ENCODE results near the gene SNN.

SNN gene

DNA sequence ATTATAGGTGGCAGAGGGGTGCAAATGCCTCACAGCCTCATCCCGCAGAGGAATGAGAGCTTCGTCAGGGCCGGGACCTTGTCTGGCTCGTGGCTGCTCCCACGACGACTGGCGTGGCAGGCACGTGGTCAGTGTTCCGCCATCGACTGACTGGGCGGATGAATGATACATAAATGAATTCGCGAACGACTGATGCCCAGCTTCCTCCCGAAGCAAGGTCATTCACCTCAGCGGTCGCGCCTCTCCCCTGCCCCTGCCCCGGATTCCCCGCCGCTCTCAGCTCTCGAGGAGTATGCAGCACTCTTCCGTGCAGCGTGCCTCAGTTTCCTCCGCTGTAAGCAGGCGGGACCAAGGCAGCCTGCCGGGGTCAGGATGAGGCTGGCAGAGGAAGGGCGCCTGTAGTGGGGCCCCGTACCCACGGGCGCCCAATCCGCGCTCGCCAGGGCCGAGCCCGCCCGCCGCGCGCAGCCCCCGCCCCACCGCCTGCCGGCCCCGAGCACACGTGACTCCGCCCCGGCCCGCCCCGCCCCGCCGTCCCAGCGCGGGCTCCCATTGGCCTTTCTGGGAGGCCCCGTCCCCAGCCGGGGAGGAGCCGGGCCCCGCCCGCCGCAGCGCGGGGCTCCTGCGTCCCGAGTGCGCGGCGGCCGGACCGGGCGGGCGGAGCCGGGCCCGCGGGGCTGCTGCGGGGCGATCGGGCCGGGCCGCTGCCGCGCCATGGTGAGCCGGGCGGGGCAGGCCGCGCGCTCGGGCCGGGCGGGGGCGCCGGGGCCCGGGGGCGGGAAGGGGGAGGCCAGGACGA lies at the start of gene SNN:
SNN (plus strand) TSS at position 632 of the 799 bp plus-strand sequence. CDS start 7,605 bp downstream, outside the sequence.
- DNase-seq (ENCODE audit: insufficient read length, low spot score) (peak; percentile 96), FAIRE-seq (no peak)
- no peak for TF ChIP-seq POLR2A (IDR thresholded peaks at IDR 0.05; ENCODE audit: low read depth, low read length)

GRCh38 chr16:11619327-11619851 lies 48.9 kb upstream of the SNN start:
- TF ChIP-seq POLR2A (IDR thresholded peaks at IDR 0.05; ENCODE audit: low read depth, low read length), result no peak
- DNase-seq (ENCODE audit: insufficient read length, low spot score) (no peak), FAIRE-seq (no peak)

DNA sequence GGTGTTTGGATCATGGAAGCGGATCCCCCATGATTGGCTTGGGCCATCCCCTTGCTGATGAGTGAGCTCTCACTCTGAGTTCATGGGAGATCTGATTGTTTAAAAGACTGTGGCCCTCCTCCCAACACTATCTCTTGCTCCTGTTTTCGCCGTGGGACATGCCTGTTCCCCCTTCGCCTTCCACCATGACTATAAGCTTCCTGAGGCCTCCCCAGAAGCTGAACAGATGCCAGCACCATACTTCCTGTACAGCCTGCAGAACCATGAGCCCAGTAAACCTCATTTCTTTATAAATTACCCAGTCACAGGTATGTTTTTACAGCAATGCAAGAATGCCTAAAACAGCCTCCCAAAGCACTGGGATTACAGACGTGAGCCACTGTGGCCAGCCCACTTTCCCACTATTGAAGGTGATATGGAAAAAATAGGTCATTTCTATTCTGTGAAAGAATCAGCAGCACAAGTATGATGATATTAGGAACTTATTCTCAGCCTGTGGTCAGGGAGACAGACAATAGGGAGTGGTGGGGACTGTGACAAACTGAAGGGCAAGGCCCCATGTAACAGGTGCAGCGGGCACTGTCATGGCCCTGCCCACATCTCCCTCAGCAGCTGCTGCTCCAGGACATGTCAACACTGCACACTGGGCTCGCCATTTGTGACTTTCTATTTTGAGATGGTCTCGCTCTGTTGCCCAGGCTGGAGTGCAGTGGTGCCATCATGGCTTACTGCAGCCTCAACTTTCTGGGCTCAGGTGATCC lies 47.8 kb upstream of the SNN start:
- DNase-seq (ENCODE audit: insufficient read length, low spot score), result no peak
- no peak for TF ChIP-seq POLR2A (IDR thresholded peaks at IDR 0.05; ENCODE audit: low read depth, low read length)
- FAIRE-seq, result no peak

DNA sequence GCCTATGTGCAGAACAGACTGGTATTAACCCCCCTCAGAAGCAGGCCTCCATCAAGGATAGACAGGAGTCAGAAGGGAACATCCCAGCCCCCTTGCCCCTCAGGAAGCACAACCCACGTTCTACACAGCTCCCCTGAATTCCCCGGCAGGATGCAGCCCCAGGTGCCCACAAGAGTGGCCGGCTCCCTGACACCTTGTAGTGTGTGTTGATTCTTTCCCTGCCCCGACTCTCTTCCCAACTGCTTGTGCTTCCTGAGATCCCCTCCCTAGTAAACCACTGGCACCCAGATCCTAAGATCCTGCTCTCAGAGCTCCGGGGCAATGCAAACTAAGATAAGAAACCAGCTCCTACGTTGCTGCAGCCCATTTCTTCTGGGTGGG lies 46.7 kb upstream of the SNN start:
- no peak for DNase-seq (ENCODE audit: insufficient read length, low spot score)
- FAIRE-seq, result no peak
- TF ChIP-seq POLR2A (IDR thresholded peaks at IDR 0.05; ENCODE audit: low read depth, low read length), result no peak

GRCh38 chr16:11621920-11622651 lies 46.2 kb upstream of the SNN start:
- no peak for TF ChIP-seq POLR2A (IDR thresholded peaks at IDR 0.05; ENCODE audit: low read depth, low read length)
- no peak for FAIRE-seq
- no peak for DNase-seq (ENCODE audit: insufficient read length, low spot score)

GRCh38 chr16:11624205-11624604 lies 44.0 kb upstream of the SNN start:
- DNase-seq (ENCODE audit: insufficient read length, low spot score) (no peak), FAIRE-seq (no peak)
- no peak for TF ChIP-seq POLR2A (IDR thresholded peaks at IDR 0.05; ENCODE audit: low read depth, low read length)

DNA sequence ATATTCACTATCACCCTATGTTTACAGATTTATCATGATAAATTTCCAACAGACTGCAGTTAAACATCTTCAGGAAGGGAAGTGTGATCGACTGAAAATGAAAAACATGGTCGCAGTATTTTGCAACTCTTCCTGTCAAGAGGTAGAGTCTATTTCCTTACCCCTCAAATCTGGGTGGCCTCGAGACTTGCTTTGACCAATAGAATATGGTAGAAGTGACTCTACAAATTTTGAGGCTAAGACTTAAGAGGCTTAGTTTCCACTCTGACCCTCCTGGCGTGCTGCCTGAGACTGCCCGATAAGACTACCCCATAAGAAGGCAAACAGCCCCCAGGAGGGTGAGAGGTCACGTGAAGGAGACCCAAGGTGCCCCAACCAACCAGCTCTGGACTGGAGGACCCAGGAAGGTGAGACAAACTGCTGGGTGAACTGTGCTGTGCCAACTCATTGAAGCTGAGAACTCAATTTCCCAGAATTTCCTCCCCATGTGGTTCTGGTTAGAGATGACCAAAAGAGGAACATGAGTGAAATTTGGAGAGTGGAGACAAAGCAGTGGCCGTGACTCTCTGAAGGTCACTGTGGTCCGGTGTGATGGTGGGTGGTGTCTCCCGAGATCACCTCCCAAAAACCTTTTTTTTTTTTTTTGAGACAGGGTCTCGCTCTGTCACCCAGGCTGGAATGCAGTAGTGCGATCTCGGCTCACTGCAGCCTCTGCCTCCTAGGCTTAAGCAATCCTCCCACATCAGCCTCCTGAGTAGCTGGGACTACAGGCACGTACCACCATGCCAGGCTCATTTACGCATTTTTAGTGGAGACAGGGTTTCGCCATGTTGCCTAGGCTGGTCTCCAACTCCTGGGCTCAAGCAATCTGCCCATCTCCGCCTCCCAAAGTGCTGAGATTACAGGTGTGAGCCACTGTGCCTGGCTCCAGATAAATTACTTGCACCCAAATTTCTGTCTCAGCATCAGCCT lies 43.3 kb upstream of the SNN start:
- TF ChIP-seq POLR2A (IDR thresholded peaks at IDR 0.05; ENCODE audit: low read depth, low read length), result no peak
- no peak for FAIRE-seq
- DNase-seq (ENCODE audit: insufficient read length, low spot score), result no peak

DNA sequence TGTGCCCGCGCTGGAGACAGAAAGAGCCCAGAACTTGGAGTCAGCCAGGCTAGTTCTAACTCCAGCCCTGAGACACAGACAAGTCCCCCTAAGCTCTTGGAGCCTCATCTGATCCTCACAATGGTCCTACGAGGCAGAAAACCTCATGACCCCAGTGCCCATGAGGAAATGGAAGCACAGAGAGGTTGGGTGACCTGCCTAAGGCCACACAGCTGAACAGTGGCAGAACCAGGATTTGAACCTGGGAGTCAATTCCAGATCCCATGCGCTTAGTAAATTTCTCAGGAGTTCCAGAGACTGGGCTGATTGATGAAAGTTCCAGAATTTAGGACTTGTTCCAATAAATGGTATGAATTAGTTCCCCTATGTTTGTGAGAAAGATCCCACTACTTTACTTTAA lies 42.5 kb upstream of the SNN start:
- DNase-seq (ENCODE audit: insufficient read length, low spot score) (no peak), FAIRE-seq (no peak)
- no peak for TF ChIP-seq POLR2A (IDR thresholded peaks at IDR 0.05; ENCODE audit: low read depth, low read length)

DNA sequence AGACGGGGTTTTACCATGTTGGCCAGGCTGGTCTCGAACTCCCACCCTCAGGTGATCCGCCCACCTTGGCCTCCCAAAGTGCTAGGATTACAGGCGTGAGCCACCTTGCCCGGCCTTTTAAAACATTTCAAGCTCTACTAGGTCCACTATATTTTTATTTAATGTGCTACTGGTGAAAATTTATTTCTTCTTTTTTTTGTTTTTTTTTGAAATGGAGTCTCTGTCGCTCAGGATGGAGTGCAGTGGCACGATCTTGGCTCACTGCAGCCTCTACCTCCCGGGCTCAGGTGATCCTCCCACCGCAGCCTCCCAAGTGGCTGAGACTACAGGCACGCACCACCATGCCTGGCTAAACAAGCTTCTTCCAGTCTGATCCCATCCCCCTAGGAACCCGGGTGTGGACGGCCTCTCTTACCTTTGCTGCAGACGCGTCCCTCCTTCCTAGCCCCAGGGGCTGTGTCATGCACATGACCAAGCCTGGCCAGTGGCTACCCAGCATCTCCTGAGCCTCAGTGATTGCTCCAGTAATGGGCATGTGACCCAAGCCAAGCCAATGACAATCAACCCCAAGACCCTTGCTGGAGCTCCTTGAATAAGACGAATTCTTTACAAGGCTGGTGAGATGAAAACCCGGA lies 41.5 kb upstream of the SNN start:
- TF ChIP-seq POLR2A (IDR thresholded peaks at IDR 0.05; ENCODE audit: low read depth, low read length), result no peak
- DNase-seq (ENCODE audit: insufficient read length, low spot score), result no peak
- FAIRE-seq, result no peak

- TF ChIP-seq POLR2A (IDR thresholded peaks at IDR 0.05; ENCODE audit: low read depth, low read length), result no peak
- FAIRE-seq (no peak), DNase-seq (ENCODE audit: insufficient read length, low spot score) (no peak)
These were observed 41.0 kb upstream of the SNN start for GRCh38 chr16:11627292-11627663.

DNA sequence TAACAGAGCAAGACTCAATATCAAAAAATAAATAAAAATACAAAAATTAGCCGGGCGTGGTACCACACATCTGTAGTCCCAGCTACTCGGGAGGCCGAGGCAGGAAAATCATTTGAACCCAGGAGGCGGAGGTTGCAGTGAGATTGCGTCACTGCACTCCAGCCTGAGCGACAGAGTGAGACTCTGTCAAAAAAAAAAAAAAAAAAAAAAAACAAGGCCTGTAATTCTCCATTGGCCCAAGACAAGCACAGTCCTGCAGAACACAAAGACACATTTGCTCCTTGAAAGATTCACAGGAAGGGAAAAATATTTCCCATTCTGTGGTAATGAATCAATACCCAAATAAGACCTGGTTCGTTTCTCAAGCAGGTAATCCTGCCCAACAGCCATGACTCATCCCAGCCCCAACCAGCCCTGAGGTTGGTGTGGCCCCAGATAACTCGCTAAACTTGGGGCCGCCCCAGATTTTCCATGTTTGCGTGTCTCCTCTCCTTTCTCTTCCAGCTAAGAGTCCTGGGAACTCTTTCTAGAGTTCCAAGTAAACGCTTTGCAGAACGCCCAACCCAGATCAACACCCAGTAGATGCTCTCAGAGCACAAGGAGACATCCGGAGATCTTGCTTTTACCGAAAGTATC lies 40.3 kb upstream of the SNN start:
- no peak for TF ChIP-seq POLR2A (IDR thresholded peaks at IDR 0.05; ENCODE audit: low read depth, low read length)
- DNase-seq (ENCODE audit: insufficient read length, low spot score) (no peak), FAIRE-seq (no peak)
